CD8-positive, alpha-beta memory T cell (primary cell): ENCODE results near the gene TFAP2C. TPM values are rescaled to one million over a fixed set of nuclear protein-coding genes. Genes with fewer than 3 reads are reported as not detected.
A peak's percentile ranks its signal among the peaks of the same experiment; 100 is the strongest.
"Not testable (repeated sequence)": the region's sequence is repeated elsewhere in the genome, so short reads cannot be mapped to it uniquely, and the experiment has no call there.

Experiments
- CTCF ChIA-PET: fragments of 350-600 bp; sonication (Branson Sonifier 250); formaldehyde crosslinking; loops from one replicate; lab custom pipeline; 2021; ENCODE audit warnings: antibody characterized with exemption; lab: Charles Lee
- POLR2A ChIA-PET: fragments of 350-600 bp; sonication (Branson Sonifier 250); formaldehyde crosslinking; loops from one replicate; lab custom pipeline; 2021; ENCODE audit warnings: antibody characterized with exemption; lab: Charles Lee
- DNase-seq, 5 donors: peaks; one replicate each; pipeline versions ENCODE4 v3.0.0 to v3.0.0-alpha.2; 2020 to 2022; ENCODE audit warnings: mixed read lengths in 1 of 5
- H3K27ac ChIP-seq: one replicate; pipeline ENCODE4 v1.7.0; 2013; ENCODE audit warnings: low read depth, mild to moderate bottlenecking, low read length, moderate library complexity
- H3K27me3 ChIP-seq: 2 replicates; pipeline ENCODE4 v1.7.0; 2013; ENCODE audit warnings: low read length, mild to moderate bottlenecking; ENCODE audit not compliant: insufficient read depth, poor library complexity, severe bottlenecking
- H3K36me3 ChIP-seq: 2 replicates; pipeline ENCODE4 v1.7.0; 2013; ENCODE audit warnings: mild to moderate bottlenecking, low read length, moderate library complexity; ENCODE audit not compliant: insufficient read depth
- H3K4me1 ChIP-seq: 2 replicates; pipeline ENCODE4 v1.7.0; 2013; ENCODE audit warnings: mild to moderate bottlenecking, low read length, moderate library complexity; ENCODE audit not compliant: insufficient read depth
- H3K4me3 ChIP-seq: 2 replicates; pipeline ENCODE4 v1.7.0; 2013; ENCODE audit warnings: mild to moderate bottlenecking, low read length
- H3K9me3 ChIP-seq: 2 replicates; pipeline ENCODE4 v1.7.0; 2013; ENCODE audit warnings: mild to moderate bottlenecking, low read length
- H3K27ac Mint-ChIP-seq, 8 donors: one replicate each; pipeline ENCODE4 v1.8.0; 2020 to 2021; ENCODE audit warnings: mixed read lengths in 8 of 8, mild to moderate bottlenecking in 6 of 8, inconsistent platforms in 3 of 8, moderate library complexity in 3 of 8
- H3K27me3 Mint-ChIP-seq, 2 donors: one replicate each; pipeline ENCODE4 v1.8.0; 2020 to 2021; ENCODE audit warnings: mixed read lengths in 2 of 2, mild to moderate bottlenecking in 1 of 2, moderate library complexity in 1 of 2
- H3K36me3 Mint-ChIP-seq, 3 donors: one replicate each; pipeline ENCODE4 v1.8.0; 2020 to 2021; ENCODE audit warnings: mixed read lengths in 3 of 3, inconsistent platforms in 1 of 3, mild to moderate bottlenecking in 1 of 3
- H3K4me1 Mint-ChIP-seq, 3 donors: one replicate each; pipeline ENCODE4 v1.8.0; 2020 to 2021; ENCODE audit warnings: mixed read lengths in 3 of 3, inconsistent platforms in 1 of 3, mild to moderate bottlenecking in 1 of 3
- H3K4me3 Mint-ChIP-seq, 7 donors: one replicate each; pipeline ENCODE4 v1.8.0; 2020 to 2021; ENCODE audit warnings: mixed read lengths in 7 of 7, mild to moderate bottlenecking in 6 of 7, moderate library complexity in 4 of 7, inconsistent platforms in 2 of 7
- H3K9me3 Mint-ChIP-seq, 5 donors: one replicate each; pipeline ENCODE4 v1.8.0; 2020 to 2022; ENCODE audit warnings: mixed read lengths in 5 of 5, mild to moderate bottlenecking in 3 of 5, moderate library complexity in 2 of 5, inconsistent platforms in 1 of 5
- polyA plus RNA-seq: library from polyadenylated mRNA; unstranded; fragments of 300-500 nt; fragmentation: Illumina TruSeq; gene quantifications from one replicate; pipeline ENCODE4 v1.2.3, GENCODE V29; 2021
- total RNA-seq, 2 experiments: library from RNA; stranded (reverse); gene quantifications; one replicate each; pipeline ENCODE4 v1.2.3, GENCODE V29; 2021

Gene TFAP2C
- total and polyA plus RNA-seq, 3 experiments from 2014 or later: not detected

DNA sequence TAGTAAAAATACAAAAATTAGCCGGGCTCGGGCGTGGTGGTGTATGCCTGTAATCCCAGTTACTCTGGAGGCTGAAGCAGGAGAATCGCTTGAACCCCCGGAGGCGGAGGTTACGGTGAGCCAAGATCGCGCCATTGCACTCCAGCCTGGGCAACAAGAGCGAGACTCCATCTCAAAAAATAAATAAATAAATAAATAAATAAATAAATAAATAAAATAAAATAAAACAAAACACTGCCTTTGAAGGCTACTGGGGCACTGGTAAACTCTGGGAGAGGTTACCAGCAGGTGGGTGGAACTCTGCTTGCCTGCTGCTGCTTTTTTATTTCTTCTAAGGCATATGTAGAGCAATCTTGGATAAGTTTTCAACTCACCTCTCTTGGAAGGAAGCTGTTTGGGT, 5.2 kb upstream of the TFAP2C start:
- POLR2A ChIA-PET, H3K9me3 Mint-ChIP-seq, CTCF ChIA-PET, H3K4me3 Mint-ChIP-seq, H3K36me3 Mint-ChIP-seq, H3K4me3 ChIP-seq, H3K36me3 ChIP-seq, H3K9me3 ChIP-seq, H3K27ac ChIP-seq, DNase-seq, H3K27ac Mint-ChIP-seq, H3K4me1 ChIP-seq: not testable (repeated sequence)
- peaks cover 7 to 10% (median 8%) of the 10 kb centered on the region in 3 donors for H3K4me1 Mint-ChIP-seq
- peaks cover 25 to 37% of the 10 kb centered on the region in 2 donors for H3K27me3 Mint-ChIP-seq
- H3K27me3 ChIP-seq: peaks cover 15% of the 10 kb centered on the region

DNA sequence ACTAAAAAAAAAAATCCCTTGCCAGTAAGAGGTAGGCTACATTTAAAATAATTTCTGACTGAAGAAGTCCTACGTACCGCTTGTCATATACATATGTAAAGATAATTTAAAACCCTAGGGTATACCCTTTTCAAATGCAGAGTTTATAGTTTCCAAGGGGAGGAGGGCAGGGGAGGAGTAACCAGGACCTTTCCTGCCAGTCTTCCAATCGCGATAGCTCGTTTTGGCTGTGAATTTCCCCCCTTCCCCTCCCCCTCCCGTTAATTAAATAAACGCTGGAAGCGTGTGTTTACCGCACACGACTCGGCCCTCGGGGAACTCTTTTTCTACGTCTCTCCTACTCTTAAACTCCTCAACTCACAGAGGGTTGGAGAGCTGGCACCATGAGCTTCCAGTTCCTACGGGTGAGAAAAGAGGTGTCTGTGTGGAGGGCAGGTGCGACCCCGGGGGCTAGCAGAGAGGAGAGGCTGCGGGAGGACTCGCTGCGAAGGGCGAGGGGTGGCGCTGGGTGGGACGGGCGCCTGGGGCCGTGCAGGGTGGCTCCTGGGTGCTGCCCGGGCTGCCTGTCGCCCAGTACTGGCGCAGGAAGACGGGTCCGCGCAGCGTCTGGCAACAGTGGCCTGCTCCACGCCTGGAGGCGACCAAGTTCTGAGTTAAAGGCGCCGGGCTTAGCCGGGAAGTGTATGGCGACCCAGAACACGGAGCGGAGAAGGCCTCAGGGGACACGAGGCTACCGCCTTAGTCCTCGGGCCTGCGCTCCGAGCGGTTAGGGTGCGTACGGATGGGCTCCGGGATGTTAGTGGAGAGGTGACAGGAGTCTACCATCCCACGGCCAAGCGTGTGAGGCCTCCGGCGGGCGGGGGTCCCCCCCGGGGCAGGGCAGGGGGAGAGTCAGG, 4.1 kb upstream of the TFAP2C start:
- H3K9me3 ChIP-seq: no peaks in the 10 kb centered on the region
- H3K27me3 Mint-ChIP-seq: peaks cover 26 to 43% of the 10 kb centered on the region in 2 donors
- peaks cover 4% of the 10 kb centered on the region for H3K4me1 ChIP-seq
- POLR2A ChIA-PET: no interaction called here
- H3K36me3 ChIP-seq: no peaks in the 10 kb centered on the region
- no peak overlapping the region for H3K4me3 ChIP-seq
- H3K9me3 Mint-ChIP-seq: no peaks in the 10 kb centered on the region
- no peak overlapping the region for H3K27ac Mint-ChIP-seq
- H3K27me3 ChIP-seq: peaks cover 15% of the 10 kb centered on the region
- H3K4me3 Mint-ChIP-seq: no peak overlapping the region
- no peaks in the 10 kb centered on the region for H3K36me3 Mint-ChIP-seq
- DNase-seq: no peak
- peaks cover 7 to 13% (median 8%) of the 10 kb centered on the region in 3 donors for H3K4me1 Mint-ChIP-seq
- CTCF ChIA-PET: no interaction called here
- H3K27ac ChIP-seq: no peak overlapping the region

DNA sequence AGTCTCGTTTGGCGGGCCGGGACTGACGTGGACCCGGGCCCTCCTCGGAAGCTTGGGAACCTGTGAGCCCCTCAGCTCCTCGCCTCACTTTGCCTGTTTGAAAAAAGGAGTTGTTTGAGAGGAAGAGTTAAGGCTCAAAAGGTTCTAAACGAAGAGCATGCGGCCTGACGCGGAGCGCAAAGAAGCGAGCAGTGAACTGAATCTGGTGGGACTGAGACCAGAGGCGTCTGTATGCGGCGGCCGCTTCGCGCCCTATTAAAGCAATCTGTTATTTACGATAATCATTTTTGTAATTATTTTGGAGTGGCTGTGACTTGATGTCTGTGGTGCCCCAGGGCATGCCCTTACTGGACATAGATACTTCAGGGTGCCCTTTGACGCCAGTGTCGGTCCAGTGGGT, 3.3 kb upstream of the TFAP2C start:
- Histone ChIP-seq H3K4me1 (peaks cover 4% of the 10 kb centered on the region), H3K4me3 (no peak overlapping the region), H3K27me3 (peaks cover 15% of the 10 kb centered on the region), H3K9me3 (no peaks in the 10 kb centered on the region), H3K27ac (no peak overlapping the region), H3K36me3 (no peaks in the 10 kb centered on the region)
- Mint-ChIP-seq H3K4me3 (no peak overlapping the region), H3K27ac (no peak overlapping the region), H3K4me1 (peaks cover 7 to 13% (median 8%) of the 10 kb centered on the region in 3 donors), H3K27me3 (peaks cover 25 to 43% of the 10 kb centered on the region in 2 donors), H3K9me3 (no peaks in the 10 kb centered on the region), H3K36me3 (no peaks in the 10 kb centered on the region)
- DNase-seq: no peak
- ChIA-PET CTCF (no interaction called here), POLR2A (no interaction called here)

DNA sequence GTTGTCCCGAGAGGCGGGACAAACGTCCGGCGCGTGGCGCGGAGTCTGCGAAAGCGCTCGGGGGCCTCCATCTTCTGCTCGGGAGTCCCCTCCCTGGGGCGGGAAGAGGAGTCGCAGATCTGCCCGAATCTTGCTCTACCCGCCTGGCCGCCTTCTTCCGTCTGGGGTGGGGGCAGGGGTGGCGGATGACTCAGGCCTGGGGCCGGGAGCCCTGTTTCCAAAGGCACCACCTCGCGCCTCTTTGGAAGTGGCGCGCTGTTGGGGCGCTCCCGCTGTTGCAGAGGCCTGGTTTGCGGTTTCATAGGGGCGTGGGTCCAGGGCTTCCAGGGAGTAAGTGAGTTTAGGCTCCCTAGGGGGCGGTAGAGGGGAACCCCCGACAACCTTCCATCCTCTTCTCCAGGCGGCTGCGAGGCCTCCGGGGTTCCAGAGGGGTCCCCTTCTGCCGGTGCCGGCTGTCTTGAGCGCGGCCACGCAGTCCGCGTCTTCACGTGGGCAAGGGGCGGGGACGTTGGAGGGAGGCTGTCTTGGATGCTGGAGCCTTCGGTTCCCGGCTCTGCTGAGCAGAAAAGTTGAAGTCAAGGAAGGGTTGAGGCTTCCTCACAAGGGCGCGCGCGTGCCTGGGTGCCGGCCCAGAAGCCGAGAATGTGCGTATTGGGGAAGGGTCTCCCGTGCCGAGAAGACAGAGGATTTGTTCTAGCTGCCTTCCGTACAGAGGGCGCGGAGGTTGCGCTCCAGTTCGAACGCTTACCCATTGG, 2.6 kb upstream of the TFAP2C start:
- no peak overlapping the region for H3K27ac ChIP-seq
- Mint-ChIP-seq H3K27ac (no peak overlapping the region), H3K4me3 (no peak overlapping the region), H3K9me3 (no peaks in the 10 kb centered on the region), H3K4me1 (peaks cover 7 to 13% (median 8%) of the 10 kb centered on the region in 3 donors), H3K36me3 (no peaks in the 10 kb centered on the region), H3K27me3 (peaks cover 26 to 44% of the 10 kb centered on the region in 2 donors)
- no peak for DNase-seq
- H3K4me3 ChIP-seq: no peak overlapping the region
- no peaks in the 10 kb centered on the region for H3K9me3 ChIP-seq
- H3K4me1 ChIP-seq: peaks cover 4% of the 10 kb centered on the region
- ChIA-PET POLR2A (no interaction called here), CTCF (no interaction called here)
- no peaks in the 10 kb centered on the region for H3K36me3 ChIP-seq
- H3K27me3 ChIP-seq: peaks cover 15% of the 10 kb centered on the region

DNA sequence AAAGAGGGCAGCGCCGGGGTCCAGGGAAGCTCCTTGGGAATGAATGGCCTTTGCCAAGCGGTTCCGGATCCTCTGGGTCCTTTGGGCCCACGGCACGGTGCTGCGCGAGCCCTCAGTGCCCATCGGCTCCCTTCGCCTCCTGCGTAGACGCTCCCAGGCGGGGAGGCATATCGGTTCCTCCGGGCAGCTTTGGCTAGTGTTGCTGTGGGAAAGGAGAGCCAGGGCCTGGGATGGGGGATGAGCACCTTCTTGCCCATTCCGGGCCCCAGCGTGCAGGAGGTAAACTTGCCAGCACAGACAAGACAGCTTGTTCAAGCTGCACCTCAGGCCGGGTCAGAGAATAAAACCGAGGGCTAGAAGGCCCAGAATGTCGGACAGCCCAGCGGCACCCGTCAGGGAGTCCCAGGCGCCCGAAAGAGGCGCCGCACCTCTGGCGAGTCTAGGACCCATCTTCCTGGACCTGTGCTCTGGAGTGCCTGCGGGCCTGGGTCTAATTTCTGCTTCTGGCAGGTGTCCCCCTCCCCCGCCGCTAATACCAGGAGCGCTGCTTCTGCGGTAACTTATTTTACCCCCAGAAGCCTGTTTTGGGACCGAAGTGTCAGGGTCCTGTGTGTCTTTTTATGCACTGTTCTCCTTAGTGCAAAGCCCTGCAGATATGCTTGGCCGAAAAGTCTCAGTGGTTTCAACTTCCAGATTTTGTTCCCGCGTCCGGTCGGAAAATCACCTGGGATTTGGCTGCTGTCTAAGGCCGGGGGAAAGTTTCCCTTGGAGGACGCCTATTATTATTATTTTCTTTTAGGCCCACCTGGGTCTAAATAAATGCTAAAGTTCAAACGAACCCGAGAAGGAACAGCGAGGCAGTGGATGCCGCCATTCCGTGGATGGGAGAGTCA, 1.7 kb upstream of the TFAP2C start:
- H3K27me3 ChIP-seq: peaks cover 15% of the 10 kb centered on the region
- DNase-seq: no peak

DNA sequence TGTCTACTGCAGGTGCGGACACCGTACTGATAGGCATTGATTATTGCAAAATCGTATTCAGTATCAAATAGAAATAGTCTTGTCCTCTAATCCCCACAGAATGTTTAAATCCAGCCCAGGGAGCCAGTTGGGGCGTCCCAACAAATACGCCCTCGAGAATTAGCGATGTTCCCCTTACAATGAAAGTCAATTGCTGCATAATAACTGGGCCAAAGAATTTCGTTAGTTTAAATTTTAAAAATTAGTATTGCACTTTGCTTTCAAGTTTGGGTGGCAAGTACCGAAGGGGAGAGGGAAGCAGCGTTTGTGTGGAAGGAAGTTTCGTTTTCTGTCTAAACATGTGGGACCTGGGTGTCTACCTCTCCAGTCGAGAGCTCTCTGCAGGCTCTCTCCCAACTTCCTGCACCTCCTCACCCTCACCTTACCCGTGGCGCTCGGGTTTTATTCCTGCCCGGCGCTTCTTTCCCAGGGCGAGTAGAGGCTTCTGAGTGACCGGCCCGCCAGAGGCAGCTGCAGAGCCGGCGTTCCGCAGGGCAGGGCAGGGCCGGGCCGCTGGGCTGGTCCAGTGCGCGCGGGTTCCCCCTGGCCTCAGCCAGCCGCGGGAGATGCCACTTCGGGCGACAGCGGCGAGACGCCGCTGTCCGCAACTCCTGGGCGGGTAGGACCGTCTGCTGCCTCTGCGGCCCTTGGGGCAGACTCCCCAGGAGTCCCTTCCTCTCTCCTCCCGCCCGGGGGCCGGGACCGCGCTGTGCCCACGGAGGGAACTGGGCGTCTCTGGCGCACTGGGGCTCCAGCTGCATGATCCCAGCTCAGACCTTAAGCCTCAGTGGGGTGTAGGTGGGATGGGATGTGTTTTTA, 862 bp upstream of the TFAP2C start:
- DNase-seq: no peak
- no peaks in the 10 kb centered on the region for H3K36me3 Mint-ChIP-seq
- peaks cover 4% of the 10 kb centered on the region for H3K4me1 ChIP-seq
- peaks cover 15% of the 10 kb centered on the region for H3K27me3 ChIP-seq
- no peaks in the 10 kb centered on the region for H3K9me3 ChIP-seq
- H3K27ac Mint-ChIP-seq: no peak overlapping the region
- peaks cover 39 to 48% of the 10 kb centered on the region in 2 donors for H3K27me3 Mint-ChIP-seq
- peak overlapping the region in 5 of 7 donors; percentile 56 to 66 (median 61) for H3K4me3 Mint-ChIP-seq
- CTCF ChIA-PET: no interaction called here
- H3K27ac ChIP-seq: no peak overlapping the region
- peaks cover 7 to 19% (median 10%) of the 10 kb centered on the region in 3 donors for H3K4me1 Mint-ChIP-seq
- POLR2A ChIA-PET: no interaction called here
- H3K4me3 ChIP-seq: no peak overlapping the region
- peaks cover 0 to 4% (median 0%) of the 10 kb centered on the region in 5 donors for H3K9me3 Mint-ChIP-seq
- no peaks in the 10 kb centered on the region for H3K36me3 ChIP-seq

More for the DNA sequence above, 1.7 kb upstream of the TFAP2C start:
- peak overlapping the region in 5 of 7 donors; percentile 15 to 66 (median 61) for H3K4me3 Mint-ChIP-seq
- peaks cover 4% of the 10 kb centered on the region for H3K4me1 ChIP-seq
- no peaks in the 10 kb centered on the region for H3K9me3 ChIP-seq
- no peak overlapping the region for H3K27ac Mint-ChIP-seq
- CTCF ChIA-PET: no interaction called here
- no peaks in the 10 kb centered on the region for H3K36me3 ChIP-seq
- H3K4me1 Mint-ChIP-seq: peaks cover 7 to 19% (median 10%) of the 10 kb centered on the region in 3 donors
- peaks cover 0 to 4% (median 0%) of the 10 kb centered on the region in 5 donors for H3K9me3 Mint-ChIP-seq
- H3K4me3 ChIP-seq: no peak overlapping the region
- POLR2A ChIA-PET: no interaction called here
- H3K27ac ChIP-seq: no peak overlapping the region
- no peaks in the 10 kb centered on the region for H3K36me3 Mint-ChIP-seq
- H3K27me3 Mint-ChIP-seq: peaks cover 32 to 49% of the 10 kb centered on the region in 2 donors

DNA sequence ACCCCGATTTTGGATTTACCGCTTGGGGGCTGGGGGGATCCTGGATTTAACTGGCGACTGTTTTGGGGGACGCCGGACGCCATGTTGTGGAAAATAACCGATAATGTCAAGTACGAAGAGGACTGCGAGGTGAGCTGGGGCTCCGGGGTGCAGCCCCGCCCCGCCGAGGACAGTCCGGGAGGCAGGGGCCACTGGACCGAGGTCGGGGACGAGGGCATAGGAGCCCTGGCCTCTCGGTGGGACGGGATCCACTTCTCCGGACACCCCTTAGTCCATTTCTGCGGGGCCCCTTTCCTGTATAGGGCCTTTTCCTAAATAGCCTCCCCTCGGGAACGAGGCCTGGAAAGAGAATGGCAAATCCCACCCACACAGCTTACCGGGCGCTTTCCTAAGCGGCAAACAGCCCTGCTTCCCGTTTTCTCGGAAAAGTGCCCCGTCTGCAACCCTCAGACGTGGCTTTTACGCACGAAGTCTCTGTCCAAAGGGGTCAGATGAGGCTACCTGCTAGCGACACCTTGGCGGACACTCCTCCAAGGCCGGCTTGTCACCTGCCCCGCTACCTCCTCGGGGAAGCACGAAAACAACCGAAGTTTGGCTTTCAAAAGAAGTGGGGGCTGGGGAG, 469 bp downstream of the TFAP2C start:
- Histone ChIP-seq H3K27me3 (peaks cover 15% of the 10 kb centered on the region), H3K9me3 (no peaks in the 10 kb centered on the region), H3K27ac (no peak overlapping the region), H3K4me3 (no peak overlapping the region), H3K4me1 (peaks cover 4% of the 10 kb centered on the region), H3K36me3 (no peaks in the 10 kb centered on the region)
- H3K4me1 Mint-ChIP-seq: peaks cover 7 to 19% (median 10%) of the 10 kb centered on the region in 3 donors
- no peaks in the 10 kb centered on the region for H3K36me3 Mint-ChIP-seq
- CTCF ChIA-PET: no interaction called here
- peak overlapping the region in 1 of 7 donors; percentile 63 for H3K4me3 Mint-ChIP-seq
- peaks cover 43 to 55% of the 10 kb centered on the region in 2 donors for H3K27me3 Mint-ChIP-seq
- H3K27ac Mint-ChIP-seq: no peak overlapping the region
- POLR2A ChIA-PET: no interaction called here
- DNase-seq: no peak
- H3K9me3 Mint-ChIP-seq: peaks cover 0 to 6% (median 0%) of the 10 kb centered on the region in 5 donors
